Islet precursor cell (in vitro differentiated cells): ENCODE data around the gene TEX14.
"Not testable (repeated sequence)": the region's sequence is repeated elsewhere in the genome, so short reads cannot be mapped to it uniquely, and the experiment has no call there.

Source experiments
- DNase-seq: peaks from one replicate; pipeline ENCODE4 v3.0.0-alpha.2; 2018

TEX14 gene

DNA sequence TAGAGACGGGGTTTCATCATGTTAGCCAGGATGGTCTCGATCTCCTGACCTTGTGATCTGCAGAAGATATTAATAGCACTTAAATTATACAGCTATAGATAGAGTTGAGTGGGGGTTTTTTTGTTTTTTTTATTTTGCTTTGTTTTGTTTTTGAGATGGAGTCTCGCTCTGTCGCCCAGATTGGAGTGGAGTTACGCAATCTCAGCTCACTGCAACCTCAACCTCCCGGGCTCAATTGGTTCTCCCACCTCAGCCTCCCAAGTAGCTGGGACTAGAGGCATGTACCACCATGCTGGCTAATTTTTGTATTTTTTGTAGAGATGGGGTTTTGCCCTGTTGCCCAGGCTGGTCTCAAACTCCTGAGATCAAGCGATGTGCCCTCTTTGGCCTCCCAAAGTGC, 1.8 kb downstream of the TEX14 start:
- DNase-seq = not testable (repeated sequence)

DNA sequence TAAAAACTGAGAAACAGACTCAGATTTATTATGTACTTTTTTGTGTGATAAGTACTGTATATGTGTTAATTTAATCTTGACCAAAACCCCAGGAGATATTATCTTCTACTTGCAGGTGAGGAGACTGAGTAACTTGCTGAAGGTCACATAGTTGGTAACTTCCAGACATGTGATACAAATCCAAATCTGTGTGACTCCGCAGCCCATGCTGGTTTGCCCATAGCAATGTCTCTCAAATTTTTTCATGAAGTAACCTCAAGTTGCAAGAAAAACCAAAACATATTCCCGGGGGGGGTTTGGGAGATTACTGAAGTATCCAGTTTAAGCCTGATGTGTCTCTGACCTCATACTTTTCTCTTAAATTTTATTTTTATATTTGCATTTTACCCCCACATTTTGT, 3.3 kb downstream of the TEX14 start:
- DNase-seq = no peak

DNA sequence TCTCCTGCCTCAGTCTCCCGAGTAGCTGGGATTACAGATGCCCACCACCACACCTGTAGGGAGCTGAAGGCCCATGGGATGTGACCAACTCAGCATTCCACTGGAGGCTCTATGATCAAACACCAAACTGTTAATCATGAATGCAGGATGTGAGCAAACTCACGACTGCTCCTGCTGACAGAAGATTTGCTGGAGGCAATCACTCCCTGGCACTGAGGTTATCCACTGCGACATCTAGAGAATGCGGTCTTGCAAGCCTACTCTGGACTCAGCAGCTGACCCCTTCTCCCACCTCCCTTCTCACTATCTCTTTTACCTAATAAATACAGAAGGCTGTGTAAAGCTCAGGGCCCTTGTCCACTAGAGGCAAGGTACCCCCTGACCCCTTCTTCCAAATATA, 4.9 kb downstream of the TEX14 start:
- DNase-seq = peak; percentile 93

DNA sequence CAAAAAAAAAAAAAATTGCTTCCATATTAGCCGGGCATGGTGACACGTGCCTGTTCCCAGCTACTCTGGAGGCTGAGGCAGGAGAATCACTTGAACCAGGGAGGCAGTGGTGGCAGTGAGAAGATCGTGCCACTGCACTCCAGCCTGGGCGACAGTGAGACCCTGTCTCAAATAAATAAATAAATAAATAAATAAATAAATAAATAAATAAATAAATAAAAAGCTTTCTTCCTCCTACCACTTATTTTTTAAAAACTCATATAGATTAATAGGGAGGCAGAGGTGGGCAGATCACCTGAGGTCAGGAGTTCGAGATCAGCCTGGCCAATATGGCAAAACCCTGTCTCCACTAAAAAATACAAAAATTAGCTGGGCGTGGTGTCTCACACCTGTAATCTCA, 7.4 kb downstream of the TEX14 start:
- DNase-seq = not testable (repeated sequence)

DNA sequence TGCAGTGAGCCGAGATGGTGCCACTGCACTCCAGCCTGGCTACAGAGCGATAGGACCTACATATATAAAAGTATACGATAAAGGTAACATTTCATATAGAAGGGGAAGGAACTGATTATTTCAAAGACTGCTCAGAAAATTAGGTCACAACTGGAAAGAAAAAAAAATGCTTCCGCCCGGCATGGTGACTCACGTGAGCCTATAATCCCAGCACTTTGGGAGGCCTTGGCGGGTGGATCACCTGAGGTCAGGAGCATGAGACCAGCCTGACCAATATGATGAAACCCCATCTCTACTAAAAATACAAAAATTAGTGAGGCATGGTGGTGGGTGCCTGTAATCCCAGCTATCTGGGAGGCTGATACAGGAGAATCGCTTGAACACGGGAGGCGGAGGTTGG, 7.8 kb downstream of the TEX14 start:
- no peak for DNase-seq

DNA sequence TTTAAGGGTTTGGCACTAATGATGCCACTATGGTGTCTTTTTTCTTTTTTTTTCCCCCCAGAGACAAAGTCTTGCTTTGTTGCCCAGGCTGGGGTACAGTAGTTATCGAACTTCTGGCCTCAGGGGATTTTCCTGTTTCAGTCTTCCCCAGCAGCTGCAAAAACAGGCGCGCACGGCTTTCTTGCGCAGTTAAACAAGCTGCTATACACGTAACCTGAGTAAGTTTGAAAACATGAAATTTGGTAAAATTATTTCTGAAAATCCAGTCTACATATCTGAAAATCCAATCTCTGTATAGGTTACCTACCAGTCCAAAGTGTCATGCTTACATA, 11.8 kb downstream of the TEX14 start:
- DNase-seq = no peak

DNA sequence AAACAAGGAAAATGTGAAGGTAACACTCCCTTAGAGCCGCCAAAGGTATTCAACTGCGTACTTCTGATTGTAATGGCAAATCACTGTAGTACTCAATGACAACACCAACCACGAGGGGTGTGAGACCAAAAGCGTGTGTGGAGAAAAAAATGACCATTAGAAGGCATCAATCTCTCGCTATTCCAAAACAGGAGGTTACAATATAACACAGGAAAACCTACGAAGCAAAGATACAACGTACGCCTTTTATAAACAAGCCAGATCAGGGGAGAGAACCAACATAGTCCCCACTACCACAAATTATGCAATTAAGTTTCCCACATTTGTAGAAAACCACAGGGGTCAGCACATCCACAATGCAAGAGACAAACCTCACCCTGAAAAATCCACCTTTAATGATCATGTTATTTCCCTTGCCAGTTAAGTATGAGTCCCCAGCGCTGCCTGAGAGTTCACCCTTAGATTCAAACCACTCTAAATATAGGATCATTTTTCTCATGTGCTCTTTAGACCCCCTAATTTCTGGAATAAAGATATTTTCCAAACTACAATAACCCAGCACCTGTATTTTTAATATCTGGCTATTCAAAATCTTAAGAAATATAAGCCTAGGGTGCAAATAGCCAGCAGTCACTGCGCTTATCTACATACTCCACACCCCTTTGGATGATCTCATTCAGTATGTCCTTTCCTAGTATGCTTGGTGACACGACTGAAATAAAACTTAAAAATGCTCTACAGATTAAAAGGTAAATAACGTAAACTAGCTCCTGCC, 12.4 kb downstream of the TEX14 start:
- peak; percentile 86 for DNase-seq

DNA sequence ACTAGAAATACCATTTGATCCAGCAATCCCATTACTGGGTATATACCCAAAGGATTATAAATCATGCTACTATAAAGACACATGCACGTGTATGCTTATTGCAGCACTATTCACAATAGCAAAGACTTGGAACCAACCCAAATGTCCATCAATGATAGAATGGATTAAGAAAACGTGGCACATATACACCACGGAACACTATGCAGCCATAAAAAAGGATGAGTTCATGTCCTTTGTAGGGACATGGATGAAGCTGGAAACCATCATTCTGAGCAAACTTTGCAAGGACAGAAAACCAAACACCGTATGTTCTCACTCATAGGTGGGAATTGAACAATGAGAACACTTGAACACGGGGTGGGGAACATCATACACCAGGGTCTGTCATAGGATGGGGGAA, 13.6 kb downstream of the TEX14 start:
- DNase-seq = not testable (repeated sequence)

DNA sequence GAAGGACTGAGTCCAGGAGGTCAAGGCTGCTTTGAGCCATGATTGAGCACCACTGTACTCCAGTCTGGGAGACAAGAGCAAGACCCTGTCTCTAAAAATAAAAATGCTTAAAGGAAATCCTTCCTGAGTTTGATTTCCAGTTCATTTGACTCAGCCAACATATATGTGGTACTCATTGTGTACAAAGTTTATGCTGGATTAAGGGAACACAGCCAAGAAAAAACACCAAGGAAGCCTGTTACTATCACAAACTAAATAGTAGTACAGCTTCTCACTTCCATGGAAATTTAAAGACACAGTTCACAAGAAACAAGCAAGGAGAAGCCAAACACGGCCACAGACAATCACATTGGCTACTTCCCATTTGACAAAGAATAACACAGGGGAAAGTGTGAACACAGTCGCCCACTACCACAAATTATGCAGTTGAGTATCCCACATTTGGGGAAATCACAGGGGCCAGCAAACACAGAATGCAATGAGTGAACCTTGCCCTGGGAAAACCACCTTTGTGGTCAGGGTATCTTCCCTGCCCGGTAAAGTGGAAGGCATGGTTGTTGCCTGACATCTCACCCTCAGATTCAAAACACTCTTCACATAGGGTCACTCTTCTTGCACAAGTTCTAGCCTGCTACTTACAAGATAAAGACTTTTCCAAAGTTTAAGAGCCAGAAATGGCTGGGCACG, 14.5 kb downstream of the TEX14 start:
- no peak for DNase-seq

DNA sequence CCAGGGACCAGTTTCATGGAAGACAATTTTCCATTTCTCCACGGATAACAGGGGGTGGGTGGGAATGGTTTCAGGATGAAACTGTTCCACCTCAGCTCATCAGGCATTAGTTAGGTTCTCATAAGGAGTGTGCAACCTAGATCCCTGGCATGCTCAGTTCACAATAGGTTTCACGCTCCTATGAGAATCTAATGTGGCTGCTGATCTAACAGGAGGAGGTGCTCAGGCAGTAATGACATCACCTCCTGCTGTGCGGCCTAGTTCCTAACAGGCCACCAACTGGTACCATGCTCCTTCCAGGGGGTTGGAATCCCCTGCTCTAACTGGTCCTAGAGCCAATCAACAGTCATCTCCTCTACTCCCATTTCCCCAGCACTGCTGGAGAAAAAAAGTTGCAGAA, 19.9 kb downstream of the TEX14 start:
- DNase-seq = no peak

DNA sequence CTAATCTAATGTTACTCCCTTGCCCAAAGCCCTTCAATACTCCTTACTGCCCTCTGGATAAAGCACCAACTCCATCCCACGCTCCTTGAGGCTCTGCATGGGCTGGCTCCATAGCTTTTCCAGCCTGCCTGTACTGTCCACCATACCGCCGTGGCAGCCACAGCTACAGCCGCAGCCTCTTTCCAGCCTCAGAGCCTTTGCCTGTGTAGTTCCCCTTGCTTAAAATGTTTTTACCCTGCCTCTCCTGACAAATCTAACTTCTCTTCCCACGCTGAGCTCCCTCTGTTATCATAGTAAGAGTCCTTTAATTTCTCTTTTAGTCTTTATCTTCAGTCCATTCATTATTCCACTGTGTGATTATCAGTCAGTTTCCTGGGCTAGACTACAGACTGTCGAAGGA, 22.0 kb downstream of the TEX14 start:
- DNase-seq = no peak

DNA sequence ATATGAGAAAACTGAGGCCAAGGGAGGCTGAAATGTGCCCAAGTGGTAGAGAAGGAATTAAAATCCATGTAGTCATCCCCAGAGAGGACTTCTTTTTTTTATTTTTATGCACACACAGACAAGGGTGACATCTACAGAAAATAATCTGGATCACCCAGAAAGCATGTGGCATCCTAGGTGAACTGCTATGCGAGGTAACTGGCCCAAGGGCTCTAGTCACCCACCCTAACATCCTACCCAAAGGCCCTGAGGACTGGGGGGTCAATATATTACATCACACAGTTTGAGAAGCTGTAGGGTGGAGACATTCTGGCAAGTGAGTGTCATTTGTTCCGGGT, 23.3 kb downstream of the TEX14 start:
- DNase-seq = no peak

DNA sequence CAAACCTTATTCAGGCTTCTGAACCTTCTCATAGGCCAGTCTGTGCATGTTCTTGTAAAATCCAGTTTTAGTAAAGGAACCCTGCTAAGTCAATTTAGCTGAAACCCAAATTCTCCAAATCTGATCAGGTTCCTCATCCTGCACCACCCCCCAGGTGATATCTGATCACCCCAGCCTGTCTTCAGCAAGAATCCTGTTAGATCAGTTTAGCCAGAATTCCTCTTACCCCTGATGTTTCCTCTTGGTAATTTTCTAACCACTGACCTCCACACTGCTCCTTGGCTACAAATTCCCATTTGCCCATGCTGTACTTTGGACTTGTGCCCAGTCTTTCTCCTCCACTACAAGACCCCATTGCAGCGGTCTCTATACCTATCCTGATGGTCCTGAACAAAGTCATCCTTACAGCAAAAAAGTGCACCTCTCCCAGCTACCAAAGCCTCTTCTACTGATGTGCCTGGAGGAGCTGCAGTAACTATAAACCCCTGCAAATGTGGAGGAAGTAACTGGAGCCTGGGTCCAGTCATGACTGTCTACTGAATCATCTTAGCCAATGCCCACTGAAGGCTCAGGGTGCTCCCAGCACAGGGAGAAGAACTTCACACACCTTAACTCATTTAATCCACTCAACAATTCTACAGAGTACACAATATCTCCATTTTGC, 23.8 kb downstream of the TEX14 start:
- DNase-seq = no peak

DNA sequence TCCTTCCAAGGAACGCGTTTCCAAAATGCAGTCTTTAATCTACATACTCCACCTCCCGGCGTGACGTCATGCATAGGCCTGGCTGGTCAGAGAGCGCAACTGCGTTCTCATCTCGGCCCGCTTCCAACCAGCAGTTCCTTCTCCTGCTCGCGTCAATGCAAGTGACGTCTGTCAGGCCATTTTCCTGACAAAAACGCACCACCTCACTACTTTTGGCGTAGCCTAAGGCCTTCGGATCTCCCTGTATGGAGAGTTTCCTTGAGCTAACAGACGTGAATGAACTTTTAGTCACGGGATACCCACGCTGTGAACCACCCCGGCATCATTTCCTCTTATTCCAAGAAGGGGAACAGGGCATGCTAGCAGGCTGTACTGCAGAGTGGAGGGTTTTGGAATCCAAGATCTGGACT, 25.0 kb downstream of the TEX14 start:
- no peak for DNase-seq

DNA sequence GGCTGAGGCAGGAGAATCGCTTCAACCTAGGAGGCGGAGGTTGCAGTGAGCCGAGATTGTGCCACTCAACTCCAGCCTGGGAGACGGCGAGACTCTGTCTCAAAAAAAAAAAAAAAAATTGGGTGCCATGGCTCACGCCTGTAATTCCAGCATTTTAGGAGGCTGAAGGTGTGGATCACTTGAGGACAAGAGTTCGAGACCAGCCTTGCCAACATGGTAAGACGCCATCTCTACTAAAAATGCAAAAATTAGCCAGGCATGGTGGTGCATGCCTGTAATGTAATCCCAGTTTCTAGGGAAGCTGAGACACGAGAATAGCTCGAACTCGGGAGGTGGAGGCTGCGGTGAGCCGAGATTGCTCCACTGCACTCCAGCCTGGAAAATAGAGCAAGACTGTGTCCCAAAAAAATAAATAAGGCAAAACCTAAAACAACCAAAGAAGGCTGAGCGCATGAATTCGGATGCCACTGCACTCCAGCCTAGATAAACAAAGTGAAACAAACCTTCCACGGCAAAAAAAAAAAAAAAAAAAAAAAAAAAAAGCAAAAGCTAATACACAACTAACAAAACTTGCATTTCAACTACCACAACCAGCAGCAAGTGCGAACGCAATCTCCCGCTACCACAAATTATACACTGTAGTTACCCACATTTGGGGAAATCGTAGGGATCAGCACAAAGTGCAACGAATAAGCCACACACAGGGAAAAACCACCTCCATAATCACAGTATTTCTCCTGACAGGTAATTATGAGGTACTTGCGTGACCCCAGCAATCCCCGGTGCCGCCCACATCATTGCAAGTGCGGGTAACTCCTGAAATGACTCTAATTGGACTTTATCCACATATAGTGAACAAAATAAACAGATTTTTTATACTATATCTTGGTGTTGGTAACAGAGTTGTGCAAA, 25.6 kb downstream of the TEX14 start:
- DNase-seq = no peak

DNA sequence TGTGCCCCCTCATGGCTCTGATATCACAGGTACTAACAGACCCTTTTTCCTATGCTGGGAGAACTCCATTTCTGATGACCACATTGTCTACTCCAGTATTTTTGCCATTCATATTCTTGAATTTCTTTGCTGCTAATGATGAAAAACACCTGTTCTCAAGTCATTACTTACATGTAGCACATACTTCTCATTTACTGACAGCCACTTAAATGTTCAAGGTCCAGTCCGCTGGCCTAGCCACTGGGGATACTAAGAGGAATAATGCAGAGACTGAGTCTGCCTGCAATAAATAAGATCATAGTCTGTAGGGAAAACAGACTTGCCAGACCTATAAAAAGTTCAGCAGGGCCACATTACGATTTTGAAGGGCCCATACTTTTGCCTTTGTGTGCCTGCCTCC, 27.5 kb downstream of the TEX14 start:
- DNase-seq = no peak

DNA sequence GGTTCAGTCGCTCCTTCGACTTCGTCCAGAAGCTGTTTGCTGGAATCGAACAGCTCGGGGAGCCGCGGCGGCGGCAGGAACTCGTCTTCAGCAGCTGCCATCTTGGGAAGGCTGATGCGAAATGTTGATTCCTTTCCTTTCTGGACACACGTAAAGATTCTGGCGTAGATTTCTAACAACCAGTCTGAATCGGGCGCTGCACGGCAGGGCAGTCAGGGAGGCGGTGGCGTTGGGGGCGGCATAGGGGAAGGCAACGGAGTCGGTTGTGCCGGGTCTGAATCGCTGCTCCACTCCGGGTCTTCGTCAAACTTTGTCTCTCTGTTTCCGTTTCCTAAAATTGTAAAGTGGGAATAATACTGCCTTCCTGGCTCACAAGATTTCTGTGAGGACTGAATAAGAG, 30.3 kb downstream of the TEX14 start:
- no peak for DNase-seq

DNA sequence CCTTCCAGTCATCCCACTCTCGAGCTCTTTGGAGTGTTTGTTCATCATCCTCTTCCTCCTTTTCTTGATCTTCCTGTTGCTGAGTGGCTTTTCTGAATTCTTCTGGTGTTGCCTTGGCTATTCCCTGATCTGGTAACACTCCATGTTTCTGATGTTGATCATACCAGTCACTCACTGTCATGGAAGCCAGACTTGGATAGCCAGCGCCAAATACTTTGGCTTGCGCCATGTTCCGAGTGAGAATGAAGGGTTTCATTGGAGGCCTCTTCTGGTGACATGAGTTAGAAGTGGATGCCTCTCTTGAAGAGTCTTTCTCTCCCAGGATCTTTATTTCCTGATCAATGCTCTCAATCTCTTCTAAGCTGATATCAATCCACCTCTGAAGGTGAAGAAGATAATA, 31.2 kb downstream of the TEX14 start:
- DNase-seq = no peak

DNA sequence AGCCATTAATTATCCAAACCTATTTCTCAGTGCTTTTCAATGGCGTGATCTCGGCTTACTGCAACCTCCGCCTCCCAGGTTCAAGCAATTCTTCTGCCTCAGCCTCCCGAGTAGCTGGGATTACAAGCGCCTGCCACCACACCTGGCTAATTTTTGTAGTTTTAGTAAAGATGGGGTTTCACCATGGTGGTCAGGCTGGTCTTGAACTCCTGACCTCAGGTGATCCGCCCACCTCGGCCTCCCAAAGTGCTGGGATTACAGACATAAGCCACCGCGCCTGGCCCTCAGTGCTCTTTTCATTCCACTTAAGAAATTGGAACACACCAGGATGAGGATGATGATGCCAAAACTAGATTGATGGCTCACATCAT, 32.1 kb downstream of the TEX14 start:
- not testable (repeated sequence) for DNase-seq

DNA sequence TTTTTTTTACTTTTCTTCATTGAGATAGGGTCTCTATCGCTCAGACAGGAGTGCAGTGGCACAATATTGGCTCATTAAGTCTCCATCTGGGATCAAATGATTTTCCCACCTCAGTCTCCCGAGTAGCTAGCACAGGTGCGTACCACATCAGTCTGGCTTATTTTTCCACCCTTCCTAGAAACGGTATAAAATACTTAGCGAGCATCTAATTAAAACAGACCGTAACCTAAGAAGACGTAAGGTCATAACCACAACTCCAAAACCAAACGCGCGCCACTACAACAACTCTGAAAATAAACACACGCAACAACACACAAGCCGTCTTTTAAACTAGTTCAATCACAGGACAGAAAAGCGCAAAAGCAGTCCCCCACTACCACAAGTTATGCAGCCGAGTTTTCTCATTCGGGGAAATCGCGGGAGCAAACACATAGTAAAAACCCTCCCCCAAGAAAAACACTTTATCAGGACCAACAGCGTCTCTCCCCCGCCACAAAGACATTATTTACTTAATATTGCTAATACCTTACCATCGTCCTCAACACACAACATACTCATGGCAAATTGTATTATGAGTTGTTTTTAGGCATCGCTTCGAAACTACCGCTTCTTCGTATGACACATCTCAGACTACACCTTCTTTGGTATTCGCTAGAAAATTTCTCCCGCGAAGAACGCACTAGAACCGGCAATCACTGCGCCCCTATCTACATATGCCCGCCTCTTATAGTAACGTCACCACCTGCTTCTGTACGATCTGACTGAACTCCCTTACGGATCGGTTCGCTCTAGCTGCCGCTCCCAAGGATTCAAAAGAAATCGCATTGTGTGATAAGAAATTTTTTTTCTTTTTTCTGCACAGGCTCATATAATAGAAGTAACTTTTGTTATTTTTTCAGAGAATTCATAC, 32.8 kb downstream of the TEX14 start:
- peak; percentile 99 for DNase-seq

DNA sequence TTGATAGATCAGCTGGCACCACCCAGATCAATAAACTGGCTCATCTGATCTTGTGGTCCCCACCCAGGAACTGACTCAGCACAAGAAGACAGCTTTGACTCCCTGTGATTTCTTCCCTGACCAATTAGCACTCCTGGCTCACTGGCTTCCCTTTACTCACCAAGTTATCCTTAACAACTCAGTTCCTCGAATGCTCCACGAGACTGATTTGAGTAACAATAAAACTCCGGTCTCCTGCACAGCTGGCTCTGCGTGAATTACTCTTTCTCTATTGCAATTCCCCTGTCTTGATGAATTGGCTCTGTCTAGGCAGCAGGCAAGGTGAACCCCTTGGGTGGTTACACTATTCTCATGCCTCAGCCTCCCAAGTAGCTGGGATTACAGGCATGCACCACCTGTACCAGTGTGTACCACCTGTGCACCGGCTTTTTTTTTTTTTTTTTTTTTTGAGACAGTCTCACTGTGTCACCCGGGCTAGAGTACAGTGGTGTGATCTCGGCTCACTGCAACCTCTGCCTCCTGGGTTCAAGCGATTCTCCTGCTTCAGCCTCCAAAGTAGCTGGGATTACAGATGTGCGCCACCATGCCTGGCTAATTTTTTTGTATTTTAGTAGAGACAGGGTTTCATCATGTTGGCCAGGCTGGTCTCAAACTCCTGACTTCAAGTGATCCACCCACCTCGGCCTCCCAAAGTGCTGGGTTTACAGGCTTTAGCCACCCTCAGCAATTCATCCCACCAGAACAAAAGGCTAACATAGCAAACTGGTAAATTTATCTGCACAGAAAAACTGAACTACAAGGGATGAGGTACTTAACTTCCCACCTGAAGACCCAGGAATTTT, 33.7 kb downstream of the TEX14 start:
- DNase-seq = not testable (repeated sequence)
